GM18519 (cell line): ENCODE data around the gene FJX1.
"Not testable (repeated sequence)": the region's sequence is repeated elsewhere in the genome, so short reads cannot be mapped to it uniquely, and the experiment has no call there.

Experiments used
- ATAC-seq: cut with Tn5 transposase; IDR thresholded peaks from one replicate; pipeline ENCODE4 v1.9.1; 2021; ENCODE audit warnings: mild to moderate bottlenecking, moderate library complexity; ENCODE audit not compliant: unreplicated experiment, low FRiP score

Gene FJX1

GRCh38 chr11:35662649-35663407 lies 44.6 kb downstream of the FJX1 start, which contains the start of gene TRIM44:
Gene TRIM44, plus strand, starts transcription at chr11:35662775. Its CDS starts 337 bp downstream, at chr11:35663112.
- ATAC-seq: peak; percentile 79

DNA sequence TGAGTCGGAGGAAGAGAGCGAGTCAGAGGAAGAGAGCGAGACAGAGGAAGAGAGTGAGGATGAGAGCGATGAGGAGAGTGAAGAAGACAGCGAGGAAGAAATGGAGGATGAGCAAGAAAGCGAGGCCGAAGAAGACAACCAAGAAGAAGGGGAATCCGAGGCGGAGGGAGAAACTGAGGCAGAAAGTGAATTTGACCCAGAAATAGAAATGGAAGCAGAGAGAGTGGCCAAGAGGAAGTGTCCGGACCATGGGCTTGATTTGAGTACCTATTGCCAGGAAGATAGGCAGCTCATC lies 45.1 kb downstream of the FJX1 start:
- no peak for ATAC-seq

DNA sequence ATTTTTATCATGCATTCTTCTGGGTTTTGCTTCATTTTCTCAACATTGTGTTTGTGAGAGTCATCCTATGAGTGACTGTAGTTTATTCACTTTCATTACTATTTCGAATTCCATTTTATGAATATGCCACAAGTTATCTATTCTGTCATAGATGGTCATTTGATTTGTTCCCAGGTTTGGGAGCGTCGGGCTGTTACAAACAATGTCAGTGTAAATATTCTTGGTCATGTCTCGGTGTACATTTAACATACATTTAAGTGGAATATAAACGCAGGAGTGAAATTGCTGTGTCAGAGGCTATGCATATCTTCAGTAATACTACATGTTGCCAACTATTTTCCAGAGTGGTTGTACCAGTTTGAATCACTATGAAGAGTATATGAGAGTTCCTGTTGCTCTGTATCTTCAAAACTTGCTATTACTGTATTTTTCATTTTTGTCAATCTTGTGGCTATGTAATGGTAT lies 46.7 kb downstream of the FJX1 start:
- no peak for ATAC-seq

DNA sequence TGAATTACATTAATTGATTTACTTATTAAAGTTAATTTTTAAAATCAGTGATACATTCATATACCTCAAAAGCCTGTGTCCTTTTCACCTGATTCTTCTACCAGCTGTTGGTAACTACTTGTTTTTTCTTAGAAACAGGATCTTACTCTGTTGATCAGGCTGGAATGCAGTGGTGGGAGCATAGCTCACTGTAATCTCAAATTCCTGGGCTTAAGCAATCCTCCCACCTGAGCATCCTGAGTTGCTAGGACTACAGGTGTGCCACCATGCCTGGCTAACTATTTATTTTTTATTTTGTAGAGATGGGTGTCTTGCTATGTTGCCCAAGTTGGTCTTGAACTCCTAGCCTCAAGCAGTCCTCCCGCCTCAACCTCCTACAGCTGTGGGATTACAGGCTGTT lies 49.0 kb downstream of the FJX1 start:
- no peak for ATAC-seq

DNA sequence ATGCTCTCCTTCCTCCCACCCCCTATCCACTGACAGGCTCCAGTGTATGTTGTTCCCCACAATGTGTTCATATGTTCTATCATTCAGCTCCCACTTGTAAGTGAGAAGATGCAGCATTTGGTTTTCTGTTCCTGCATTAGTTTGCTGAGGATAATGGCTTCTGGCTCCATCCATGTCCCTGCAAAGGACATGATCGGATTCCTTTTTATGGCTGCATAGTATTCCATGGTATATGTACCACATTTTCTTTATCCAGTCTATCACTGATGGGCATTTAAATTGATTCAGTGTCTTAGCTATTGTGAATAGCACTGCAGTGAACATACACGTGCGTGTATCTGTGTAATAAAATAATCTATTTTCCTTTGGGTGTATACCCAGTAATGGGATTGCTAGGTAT lies 50.1 kb downstream of the FJX1 start:
- ATAC-seq: not testable (repeated sequence)
